ENCODE data around the gene ITPR1.

The ITPR1 gene

GRCh38 chr3:4849739-4850138 is 356.6 kb downstream of the ITPR1 start:
- no peak for DNase-seq (ENCODE audit: low read depth in 2 of 2)

DNA sequence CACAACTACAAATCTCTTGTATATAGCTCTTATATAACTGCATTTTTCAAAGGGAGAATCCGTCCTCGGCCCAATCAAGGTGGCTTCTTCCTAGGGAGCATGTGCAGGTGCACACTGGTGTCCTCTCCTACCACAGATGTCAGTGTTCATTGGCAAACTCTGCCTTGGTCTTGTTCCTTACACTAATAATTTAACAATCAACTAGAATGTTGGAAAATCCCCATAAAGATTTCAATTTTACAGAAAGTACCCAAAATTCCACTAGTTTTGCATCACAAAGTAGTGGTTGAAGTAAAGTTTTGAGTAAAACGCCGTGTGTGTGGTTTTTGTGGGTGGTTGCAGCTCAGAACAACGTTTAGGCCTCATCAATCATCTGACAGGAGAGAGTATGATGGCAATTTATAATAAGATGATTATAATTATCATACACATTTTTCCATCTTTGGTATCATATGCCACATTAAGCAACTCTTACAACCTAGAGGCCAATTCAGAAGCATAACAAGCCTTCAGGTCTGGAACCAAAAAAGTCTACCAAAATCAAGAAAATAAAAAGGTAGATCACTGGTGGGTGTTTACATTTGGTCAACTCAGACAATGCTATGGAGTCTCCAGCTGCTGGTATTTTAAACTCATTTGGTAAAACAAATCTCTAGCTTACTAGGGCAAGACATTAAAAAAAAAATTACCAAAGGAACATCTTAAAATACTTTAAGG is 357.2 kb downstream of the ITPR1 start:
- DNase-seq (ENCODE audit: low read depth in 2 of 2): peak in 1 of 2 experiments; percentile 56

- no peak for DNase-seq (ENCODE audit: low read depth in 2 of 2)
Observed at GRCh38 chr3:4850928-4851265, 357.7 kb downstream of the ITPR1 start.

- DNase-seq (ENCODE audit: low read depth in 2 of 2): no peak
Observed at GRCh38 chr3:4852780-4853748, 359.9 kb downstream of the ITPR1 start.

GRCh38 chr3:4853749-4854140 is 360.6 kb downstream of the ITPR1 start:
- DNase-seq (ENCODE audit: low read depth in 2 of 2): no peak

DNA sequence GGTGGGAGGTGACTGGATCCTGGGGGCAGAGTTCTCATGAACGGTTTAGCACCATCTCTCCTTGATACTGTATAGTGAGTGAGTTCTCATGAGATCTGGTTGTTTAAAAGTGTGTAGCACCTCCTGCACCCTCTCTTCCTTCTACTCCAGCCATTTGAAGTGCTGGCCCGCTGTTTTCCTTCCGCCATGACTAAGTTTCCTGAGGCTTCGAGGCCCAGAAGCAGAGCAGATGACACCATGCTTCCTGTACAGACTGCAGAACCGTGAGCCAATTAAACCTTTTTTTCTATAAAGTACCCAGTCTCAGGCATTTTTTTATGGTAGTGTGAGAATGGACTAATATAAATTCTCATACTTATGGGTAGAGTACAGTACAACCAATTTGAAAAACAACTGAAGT is 362.5 kb downstream of the ITPR1 start:
- no peak for DNase-seq (ENCODE audit: low read depth in 2 of 2)

DNA sequence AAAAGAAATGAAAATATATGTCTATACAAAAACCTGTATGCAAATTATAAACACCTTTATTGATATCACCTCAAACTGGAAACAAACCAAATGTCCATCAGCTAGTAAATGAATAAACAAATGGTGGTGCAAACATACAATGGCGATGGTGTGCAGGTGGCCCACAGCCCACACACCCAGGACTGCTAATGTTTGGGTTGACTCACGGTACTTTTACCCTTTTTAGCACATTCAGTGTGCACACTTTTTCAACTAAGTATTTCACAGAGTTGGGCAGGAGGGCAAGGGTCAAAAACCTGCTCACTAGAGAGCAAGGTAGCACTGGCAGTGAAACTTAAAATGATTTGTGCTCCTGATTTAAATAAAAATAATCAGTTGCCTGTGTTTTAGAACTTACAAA is 363.0 kb downstream of the ITPR1 start:
- DNase-seq (ENCODE audit: low read depth in 2 of 2): no peak

DNA sequence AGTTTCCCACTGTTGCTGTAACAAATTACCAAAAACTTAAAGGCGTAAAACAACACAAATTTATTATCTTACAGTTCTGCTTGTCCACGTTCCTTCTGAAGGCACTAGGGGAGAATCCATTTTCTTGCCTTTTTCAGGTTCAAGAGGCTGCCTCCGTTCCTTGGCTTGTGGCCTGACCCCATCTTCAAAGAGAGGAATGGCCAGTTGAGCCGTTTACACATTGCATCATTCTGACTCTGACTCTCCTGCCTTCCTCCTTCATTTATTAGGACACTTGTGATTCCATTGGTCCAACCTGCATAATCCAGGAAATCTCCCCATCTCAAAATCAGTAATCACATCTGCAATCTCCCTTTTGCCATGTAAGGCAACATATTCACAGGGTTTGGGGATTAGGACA is 363.4 kb downstream of the ITPR1 start:
- no peak for DNase-seq (ENCODE audit: low read depth in 2 of 2)

DNA sequence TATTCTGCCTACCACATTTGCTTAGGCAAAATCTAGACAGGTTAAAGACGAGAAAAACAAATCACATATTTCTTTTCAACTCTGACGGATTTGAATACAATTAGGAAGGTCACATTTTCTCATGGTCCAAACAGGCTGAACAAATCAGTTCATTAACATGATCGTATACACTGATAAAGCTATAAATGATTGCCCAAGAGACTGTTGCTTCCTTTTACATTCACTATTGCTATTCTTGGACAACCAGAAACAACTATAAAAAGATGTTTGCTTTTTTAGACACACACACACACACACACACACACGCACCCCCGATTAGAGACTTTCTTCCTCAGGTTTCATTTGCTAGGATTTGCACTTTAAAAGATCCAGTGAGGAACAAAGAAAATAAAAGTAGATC is 363.8 kb downstream of the ITPR1 start:
- DNase-seq (ENCODE audit: low read depth in 2 of 2): no peak

GRCh38 chr3:4859788-4860187 is 366.6 kb downstream of the ITPR1 start:
- DNase-seq (ENCODE audit: low read depth in 2 of 2): no peak

DNA sequence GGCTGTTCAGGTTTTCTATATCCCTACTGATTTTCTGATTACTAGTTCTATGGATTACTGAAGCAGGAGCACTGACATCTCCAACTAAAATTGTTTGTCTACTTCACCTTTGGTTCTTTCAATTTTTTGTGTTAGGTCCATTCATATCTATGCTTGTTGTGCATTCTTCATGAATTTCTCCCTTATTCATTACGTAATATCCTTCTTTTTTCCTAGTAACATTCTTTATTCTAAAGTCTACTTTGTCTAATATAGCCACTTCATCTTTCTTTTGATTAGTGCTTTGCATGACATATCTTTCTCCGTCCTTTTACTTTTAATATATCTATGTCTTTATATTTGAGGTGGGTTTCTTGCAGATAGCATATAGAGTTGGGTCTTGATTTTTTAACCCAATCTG is 369.8 kb downstream of the ITPR1 start:
- DNase-seq (ENCODE audit: low read depth in 2 of 2): no peak

- no peak for DNase-seq (ENCODE audit: low read depth in 2 of 2)
Observed at GRCh38 chr3:4864503-4864902, 371.4 kb downstream of the ITPR1 start.

GRCh38 chr3:4865714-4866113 is 372.6 kb downstream of the ITPR1 start:
- DNase-seq (ENCODE audit: low read depth in 2 of 2): no peak

- DNase-seq (ENCODE audit: low read depth in 2 of 2): no peak
Observed at GRCh38 chr3:4866866-4867265, 373.7 kb downstream of the ITPR1 start.

- DNase-seq (ENCODE audit: low read depth in 2 of 2): no peak
Observed at GRCh38 chr3:4877173-4877787, 384.1 kb downstream of the ITPR1 start.

GRCh38 chr3:4880850-4881249 is 387.7 kb downstream of the ITPR1 start:
- no peak for DNase-seq (ENCODE audit: low read depth in 2 of 2)

GRCh38 chr3:4882548-4882947 is 389.4 kb downstream of the ITPR1 start:
- DNase-seq (ENCODE audit: low read depth in 2 of 2): no peak

DNA sequence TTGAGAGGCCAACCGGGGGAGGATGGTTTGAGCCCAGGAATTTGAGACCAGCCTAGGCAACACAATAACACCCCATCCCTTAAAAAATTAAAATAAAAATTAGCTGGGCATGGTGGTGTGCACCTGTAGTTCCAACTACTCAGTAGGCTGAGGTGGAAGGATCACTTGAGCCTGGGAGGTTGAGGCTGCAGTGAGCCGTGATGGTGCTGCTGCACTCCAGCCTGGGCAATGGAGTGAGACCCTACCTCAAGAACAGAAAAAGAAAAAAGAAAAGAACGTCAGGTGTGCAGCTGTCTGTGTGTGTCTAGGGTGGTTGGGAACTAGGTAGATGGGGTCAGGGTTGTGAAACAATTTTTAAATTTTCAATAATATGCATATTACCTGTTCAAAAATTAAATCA is 389.9 kb downstream of the ITPR1 start:
- DNase-seq (ENCODE audit: low read depth in 2 of 2): no peak

GRCh38 chr3:4884888-4885287 is 391.7 kb downstream of the ITPR1 start:
- no peak for DNase-seq (ENCODE audit: low read depth in 2 of 2)

DNA sequence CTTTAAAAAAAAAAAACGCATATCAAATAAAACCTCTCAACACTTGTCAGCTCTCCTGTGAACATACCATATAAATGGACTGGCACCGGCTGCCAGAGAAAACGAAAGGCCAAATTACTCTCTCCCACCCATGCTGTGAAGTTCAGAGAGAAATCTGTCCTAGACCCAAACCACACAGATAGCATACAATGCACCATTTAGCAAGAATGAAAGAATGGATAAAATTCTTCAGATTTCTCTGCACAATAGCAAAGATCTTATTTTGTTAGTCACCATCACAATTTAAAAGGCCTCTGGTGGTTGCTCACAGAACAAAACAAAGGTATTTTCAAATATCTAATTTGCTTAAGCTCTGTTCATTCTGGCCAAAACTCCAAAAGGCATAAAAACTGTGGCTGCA is 392.2 kb downstream of the ITPR1 start:
- no peak for DNase-seq (ENCODE audit: low read depth in 2 of 2)

DNA sequence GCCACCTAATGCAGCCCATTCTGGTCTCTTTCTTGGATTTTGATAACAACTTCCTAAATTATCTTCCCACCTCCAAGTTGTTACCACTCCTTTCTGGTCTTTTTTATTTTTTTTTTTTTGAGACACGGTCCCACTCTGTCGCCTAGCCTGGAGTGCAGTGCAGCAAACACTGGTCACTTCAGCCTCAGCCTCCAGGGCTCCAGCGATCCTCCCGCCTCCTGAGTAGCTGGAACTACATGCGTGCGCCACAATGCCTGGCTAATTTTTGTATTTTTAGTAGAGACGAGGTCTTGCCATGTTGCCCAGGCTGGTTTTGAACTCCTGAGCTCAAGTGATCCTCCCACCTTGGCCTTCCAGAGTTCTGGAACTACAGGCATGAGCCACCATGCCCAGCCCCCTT is 393.3 kb downstream of the ITPR1 start:
- DNase-seq (ENCODE audit: low read depth in 2 of 2): no peak

- DNase-seq (ENCODE audit: low read depth in 2 of 2): no peak
Observed at GRCh38 chr3:4887177-4887576, 394.0 kb downstream of the ITPR1 start.

Data from stimulated activated CD4-positive, alpha-beta T cell treated with anti-CD3 and anti-CD28 coated beads, Interleukin-12 subunit alpha, Interleukin-12 subunit beta, amount 100 ng/mL, for 24 hours (primary cell).